AG08395 (cell line): ENCODE measurements around the gene TMEM91.
A peak's percentile ranks its signal among the peaks of the same experiment; 100 is the strongest.
"Not testable (repeated sequence)": the region's sequence is repeated elsewhere in the genome, so short reads cannot be mapped to it uniquely, and the experiment has no call there.

Source experiments
- DNase-seq: peaks from one replicate; pipeline ENCODE4 v3.0.0; 2012; ENCODE audit warnings: mixed read lengths, low spot score

Gene TMEM91

DNA sequence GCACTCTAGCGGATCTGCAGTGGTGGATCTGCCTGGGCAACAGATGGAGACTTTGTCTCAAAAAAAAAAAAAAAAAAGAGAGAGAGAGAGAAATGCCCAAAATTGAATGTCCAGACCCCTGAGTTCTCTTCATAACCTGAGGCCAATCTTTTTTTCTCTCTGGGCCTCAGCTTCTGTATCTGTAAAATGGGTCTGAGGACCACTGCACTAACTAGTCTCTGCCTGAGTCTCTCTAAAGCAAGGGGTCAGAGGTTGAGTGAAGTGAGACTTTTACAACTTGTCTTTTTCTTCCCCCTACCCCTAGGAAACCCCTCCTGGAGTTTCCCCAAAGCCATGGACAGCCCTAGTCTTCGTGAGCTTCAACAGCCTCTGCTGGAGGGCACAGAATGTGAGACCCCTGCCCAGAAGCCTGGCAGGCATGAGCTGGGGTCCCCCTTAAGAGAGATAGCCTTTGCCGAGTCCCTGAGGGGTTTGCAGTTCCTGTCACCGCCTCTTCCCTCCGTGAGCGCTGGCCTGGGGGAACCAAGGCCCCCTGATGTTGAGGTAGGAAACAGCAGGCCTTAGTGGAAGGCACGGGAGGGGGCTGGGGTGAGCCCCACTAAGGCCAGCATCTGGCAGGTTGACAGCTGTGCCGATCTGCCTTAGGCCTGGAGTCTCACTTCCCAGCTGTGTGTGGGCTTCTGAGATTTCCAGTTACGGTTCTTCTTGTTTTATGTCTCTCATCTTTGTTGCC lies 1.8 kb downstream of the TMEM91 start:
- no peak for DNase-seq

DNA sequence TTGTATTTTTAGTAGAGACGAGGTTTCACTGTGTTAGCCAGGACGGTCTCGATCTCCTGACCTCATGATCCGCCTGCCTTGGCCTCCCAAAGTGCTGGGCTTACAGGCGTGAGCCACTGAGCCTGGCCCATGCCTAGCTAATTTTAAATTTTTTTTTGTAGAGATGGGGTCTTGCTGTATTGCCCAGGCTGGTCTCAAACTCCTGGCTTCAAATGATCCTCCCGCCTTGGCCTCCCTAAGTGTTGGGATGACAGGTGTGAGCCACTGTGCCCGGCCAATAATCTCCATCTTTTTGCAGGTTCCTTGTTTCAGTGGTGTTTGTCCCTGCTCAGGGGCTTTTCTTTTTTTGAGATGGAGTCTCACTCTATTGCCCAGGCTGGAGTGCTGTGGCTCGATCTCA lies 5.2 kb downstream of the TMEM91 start:
- DNase-seq, result not testable (repeated sequence)

GRCh38 chr19:41384351-41384750 lies 8.0 kb downstream of the TMEM91 start:
- DNase-seq, result no peak

- no peak for DNase-seq
Observed at GRCh38 chr19:41386442-41386841, 10.1 kb downstream of the TMEM91 start.

- no peak for DNase-seq
Observed at GRCh38 chr19:41391618-41392017, 15.3 kb downstream of the TMEM91 start.

GRCh38 chr19:41392775-41393174 lies 16.4 kb downstream of the TMEM91 start:
- no peak for DNase-seq

DNA sequence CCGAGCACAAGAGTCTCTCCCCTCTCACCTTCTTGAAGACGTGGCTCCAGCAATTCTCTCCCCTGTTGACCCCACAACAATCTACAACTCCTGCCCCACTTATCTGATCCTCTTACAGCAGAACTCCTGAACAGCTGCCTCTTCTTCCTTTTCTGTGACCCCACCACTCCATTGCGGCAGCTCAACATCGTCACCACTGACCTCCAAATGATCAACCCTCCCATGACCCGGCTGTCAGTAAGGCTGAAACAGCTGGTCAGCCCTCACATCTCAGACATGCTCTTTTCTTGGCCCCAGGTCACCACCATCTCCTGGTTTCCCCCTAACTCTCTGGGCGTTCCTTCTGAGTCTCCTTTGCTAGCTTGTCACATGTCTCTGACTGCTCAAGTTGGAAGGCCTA lies 19.0 kb downstream of the TMEM91 start:
- no peak for DNase-seq

- DNase-seq, result peak; percentile 100
Observed at GRCh38 chr19:41397086-41398049, 21.0 kb downstream of the TMEM91 start, which contains the start of the genes BCKDHA and EXOSC5. TSS of gene BCKDHA (plus strand) at chr19:41397818. CDS start at chr19:41397828, 10 bp downstream. TSS of gene EXOSC5 (minus strand) at chr19:41397359. CDS start at chr19:41397328, 31 bp downstream.

DNA sequence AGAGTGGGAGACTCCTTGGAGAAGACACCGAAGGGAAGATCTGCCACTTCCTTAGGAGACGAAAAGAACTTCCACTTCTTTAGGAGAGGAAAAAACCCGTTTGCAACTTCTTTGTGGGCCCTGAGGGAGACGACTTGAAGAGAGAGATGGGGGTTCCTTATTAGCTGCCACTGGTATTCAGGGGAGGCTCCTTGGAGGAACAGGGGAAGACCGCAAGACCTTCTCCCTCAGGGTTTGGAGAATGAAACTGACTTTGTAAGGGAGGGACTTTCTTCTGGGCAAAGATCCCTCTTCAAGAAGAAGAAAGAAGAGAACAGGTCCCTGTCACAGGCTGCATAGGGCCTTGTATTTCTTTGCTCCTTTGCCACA lies 21.7 kb downstream of the TMEM91 start:
- no peak for DNase-seq

DNA sequence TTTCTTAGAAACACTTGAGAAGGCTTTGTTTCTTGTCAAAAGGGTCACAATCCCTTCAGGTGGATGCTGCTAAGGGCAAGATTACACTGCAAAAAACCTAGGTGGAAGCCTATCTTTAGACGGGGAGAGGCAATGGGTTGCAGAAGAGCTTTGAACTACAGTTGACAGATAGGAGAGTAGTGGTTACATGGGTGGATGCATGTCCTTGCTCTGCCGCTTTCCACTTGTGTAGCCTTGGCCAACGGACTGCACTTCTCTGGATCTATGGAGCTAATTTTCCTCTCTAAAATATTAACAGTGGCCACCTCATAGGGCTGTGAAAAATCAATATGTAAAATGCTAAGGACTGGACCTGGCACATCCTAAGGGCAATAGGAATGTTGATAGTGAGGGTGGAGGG lies 22.3 kb downstream of the TMEM91 start:
- DNase-seq, result no peak

GRCh38 chr19:41399091-41399490 lies 22.8 kb downstream of the TMEM91 start:
- DNase-seq, result no peak

DNA sequence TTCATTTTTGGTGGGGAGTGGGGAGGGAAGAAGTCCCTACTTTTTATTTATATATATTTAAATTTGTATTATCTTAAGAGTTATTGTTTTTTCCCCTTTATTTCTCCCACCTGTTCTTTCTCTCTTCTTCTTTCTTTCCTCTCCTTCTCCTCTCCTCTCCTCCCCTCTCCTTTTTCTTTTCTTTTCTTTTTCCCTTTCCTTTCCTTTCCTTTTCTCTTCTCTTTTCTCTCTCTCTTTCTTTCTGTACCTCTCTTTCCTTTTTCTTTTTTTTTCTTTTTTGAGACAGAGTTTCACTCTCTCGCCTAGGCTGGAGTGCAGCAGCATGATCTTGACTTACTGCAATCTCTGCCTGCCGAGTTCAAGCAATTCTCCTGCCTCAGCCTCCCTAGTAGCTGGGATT lies 23.2 kb downstream of the TMEM91 start:
- DNase-seq, result no peak

DNA sequence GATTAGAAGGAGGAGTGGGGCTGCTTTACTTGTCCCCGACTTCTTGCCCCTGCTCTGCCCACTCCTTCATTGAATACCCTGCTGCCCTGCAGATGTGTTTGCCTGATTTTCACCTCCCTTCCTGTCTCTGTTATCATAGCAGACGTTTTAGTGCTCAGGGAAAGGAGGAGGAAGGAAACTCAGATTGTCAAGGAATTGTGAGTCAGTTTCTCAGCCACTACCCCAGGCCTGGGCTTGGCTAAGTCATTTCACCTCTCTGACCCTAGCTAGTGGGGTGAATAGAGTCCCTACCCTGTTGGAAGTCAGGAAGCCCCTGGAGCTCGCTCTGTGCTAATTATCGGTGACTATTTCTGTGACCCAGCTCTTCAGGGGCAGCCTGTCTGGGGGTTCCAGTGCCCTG lies 25.1 kb downstream of the TMEM91 start:
- no peak for DNase-seq

DNA sequence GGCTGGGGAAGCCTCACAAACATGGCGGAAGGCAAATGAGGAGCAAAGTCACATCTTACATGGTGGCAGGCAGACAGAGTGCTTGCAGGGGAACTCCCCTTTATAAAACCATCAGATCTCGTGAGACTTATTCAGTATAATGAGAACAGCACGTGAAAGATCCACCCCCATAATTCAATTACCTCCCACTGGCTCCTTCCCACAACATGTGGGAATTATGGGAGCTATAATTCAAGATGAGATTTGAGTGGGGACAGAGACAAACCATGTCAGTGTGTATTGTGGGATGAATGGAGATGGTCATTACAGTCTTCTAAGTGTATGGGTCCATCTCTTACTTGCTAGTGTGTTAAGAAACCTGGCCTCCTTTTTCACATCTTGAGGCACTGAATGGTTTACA lies 25.7 kb downstream of the TMEM91 start:
- DNase-seq, result no peak

GRCh38 chr19:41403181-41403970 lies 27.0 kb downstream of the TMEM91 start:
- no peak for DNase-seq

DNA sequence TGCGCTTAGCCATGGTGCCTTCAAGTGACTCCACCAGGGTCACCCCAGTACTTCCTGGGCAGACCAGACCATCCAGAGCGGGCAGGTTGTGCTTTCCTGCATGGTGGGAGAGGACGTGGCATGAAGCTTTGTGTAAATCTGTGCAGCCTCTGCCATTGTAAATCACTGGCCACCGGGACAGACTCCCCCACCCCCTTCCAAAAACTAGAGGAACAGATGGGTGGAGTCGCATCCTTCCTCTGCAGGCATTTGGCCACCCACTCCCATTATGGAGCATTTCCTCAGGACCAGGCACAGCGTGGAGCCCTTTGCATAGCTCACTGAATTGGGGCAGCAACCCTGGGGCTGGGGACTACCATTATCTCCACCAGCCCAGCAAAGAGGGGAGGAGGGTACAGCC lies 29.4 kb downstream of the TMEM91 start:
- DNase-seq, result no peak

GRCh38 chr19:41407271-41407670 lies 30.9 kb downstream of the TMEM91 start:
- no peak for DNase-seq

GRCh38 chr19:41408256-41408655 lies 31.9 kb downstream of the TMEM91 start:
- DNase-seq, result no peak

DNA sequence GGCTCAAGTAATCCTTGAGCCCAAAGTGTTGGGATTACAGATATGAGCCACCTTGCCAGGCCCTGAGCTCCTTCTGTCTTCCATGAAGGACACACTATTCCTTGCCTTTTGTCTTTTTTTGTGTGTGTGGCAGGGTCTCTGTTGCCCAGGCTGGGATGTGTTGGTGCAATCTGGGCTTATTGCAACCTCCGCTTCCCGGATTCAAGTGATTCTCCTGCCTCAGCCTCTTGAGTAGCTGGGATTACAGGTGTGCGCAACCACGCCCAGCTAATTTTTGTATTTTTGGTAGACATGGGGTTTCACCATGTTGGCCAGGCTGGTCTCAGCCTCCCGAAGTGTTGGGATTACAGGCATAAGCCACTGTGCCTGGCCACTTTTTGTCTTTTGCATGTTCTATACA lies 32.5 kb downstream of the TMEM91 start:
- DNase-seq, result not testable (repeated sequence)

GRCh38 chr19:41409288-41409687 lies 33.0 kb downstream of the TMEM91 start:
- peak; percentile 9 for DNase-seq

- DNase-seq, result no peak
Observed at GRCh38 chr19:41410336-41411054, 34.2 kb downstream of the TMEM91 start.
